OCI-LY1 (cell line): Measurements from ENCODE around the gene CTIF.

ENCODE experiments used
- H2AFZ ChIP-seq: fragments of 200-600 bp; sonication (generic), shearing (Covaris generic); 2 replicates; pipeline ENCODE4 v1.6.0; 2014; ENCODE audit warnings: antibody characterized with exemption, mild to moderate bottlenecking, low read length
- H3F3A ChIP-seq: fragments of 200-600 bp; sonication (generic), shearing (Covaris generic); 2 replicates; pipeline ENCODE4 v1.6.0; 2014; ENCODE audit warnings: mild to moderate bottlenecking, antibody characterized with exemption, low read length, moderate library complexity; ENCODE audit not compliant: insufficient read depth
- H3K27ac ChIP-seq: fragments of 200-600 bp; sonication (generic); 2 replicates; pipeline ENCODE4 v1.5.1; 2014; ENCODE audit warnings: low read length, mixed run types, mild to moderate bottlenecking, low read depth; ENCODE audit not compliant: poor library complexity, severe bottlenecking
- H3K27me3 ChIP-seq: fragments of 200-600 bp; sonication (generic); 2 replicates; pipeline ENCODE4 v1.6.0; 2014; ENCODE audit warnings: antibody characterized with exemption, mild to moderate bottlenecking, low read length, moderate library complexity; ENCODE audit not compliant: insufficient read depth
- H3K36me3 ChIP-seq: fragments of 200-600 bp; sonication (generic); 2 replicates; pipeline ENCODE4 v1.6.1; 2014; ENCODE audit warnings: mild to moderate bottlenecking, antibody characterized with exemption, low read length, moderate library complexity, mixed read lengths; ENCODE audit not compliant: insufficient read depth
- H3K4me1 ChIP-seq: fragments of 200-600 bp; sonication (generic); 2 replicates; pipeline ENCODE4 v1.5.1; 2014; ENCODE audit warnings: mild to moderate bottlenecking, low read length, moderate library complexity; ENCODE audit not compliant: insufficient read depth, severe bottlenecking
- H3K4me2 ChIP-seq: fragments of 200-600 bp; sonication (generic), shearing (Covaris generic); 2 replicates; pipeline ENCODE4 v1.6.1; 2014; ENCODE audit warnings: low read length
- H3K4me3 ChIP-seq: fragments of 200-600 bp; sonication (generic); 2 replicates; pipeline ENCODE4 v1.5.1; 2014; ENCODE audit warnings: low read length, low read depth, mild to moderate bottlenecking, mixed read lengths; ENCODE audit not compliant: poor library complexity, severe bottlenecking
- H3K79me2 ChIP-seq: fragments of 200-600 bp; shearing (Covaris generic); 2 replicates; pipeline ENCODE4 v1.6.1; 2016; ENCODE audit warnings: mixed run types, low read length, mixed read lengths; ENCODE audit not compliant: insufficient read depth
- H3K9ac ChIP-seq: fragments of 200-600 bp; sonication (generic), shearing (Covaris generic); 2 replicates; pipeline ENCODE4 v1.6.1; 2014; ENCODE audit warnings: mild to moderate bottlenecking, low read length, mixed read lengths
- H3K9me2 ChIP-seq: fragments of 200-600 bp; sonication (generic), shearing (Covaris generic); 2 replicates; pipeline ENCODE4 v1.6.1; 2014; ENCODE audit warnings: low read depth, mild to moderate bottlenecking, low read length, mixed read lengths
- H3K9me3 ChIP-seq: fragments of 200-600 bp; shearing (Covaris generic); 2 replicates; pipeline ENCODE4 v1.6.1; 2014; ENCODE audit warnings: low read length, mixed read lengths
- H4K20me1 ChIP-seq: fragments of 200-600 bp; sonication (generic), shearing (Covaris generic); 2 replicates; pipeline ENCODE4 v1.6.0; 2016; ENCODE audit warnings: mild to moderate bottlenecking, low read length; ENCODE audit not compliant: insufficient read depth
- CTCF ChIP-seq: fragments of 200-600 bp; sonication (generic), shearing (Covaris generic); IDR thresholded peaks from 2 replicates; pipeline ENCODE4 v1.5.1; 2017; ENCODE audit warnings: mild to moderate bottlenecking, antibody characterized with exemption, low read length, moderate library complexity, mixed read lengths
- EZH2 ChIP-seq: fragments of 200-600 bp; sonication (generic), shearing (Covaris generic); IDR thresholded peaks from 2 replicates; pipeline ENCODE4 v1.8.0; 2017; ENCODE audit warnings: borderline replicate concordance, mixed run types, mild to moderate bottlenecking, antibody characterized with exemption, low read length, moderate library complexity, mixed read lengths

The CTIF gene

GRCh38 chr18:48638896-48639771 is 100.3 kb downstream of the CTIF start:
- no peaks in the 10 kb centered on the region for H3K9me3 ChIP-seq
- no peaks in the 10 kb centered on the region for H4K20me1 ChIP-seq
- no peaks in the 10 kb centered on the region for H3F3A ChIP-seq
- H3K27me3 ChIP-seq, result peaks cover 8% of the 10 kb centered on the region; the same call in 1 of the 2 replicates
- no peak overlapping the region for H2AFZ ChIP-seq
- no peak overlapping the region for H3K4me3 ChIP-seq
- H3K27ac ChIP-seq, result no peak overlapping the region
- no peak overlapping the region for H3K4me2 ChIP-seq
- H3K36me3 ChIP-seq, result no peaks in the 10 kb centered on the region
- no peaks in the 10 kb centered on the region for H3K4me1 ChIP-seq
- no peaks in the 10 kb centered on the region for H3K9me2 ChIP-seq
- TF ChIP-seq CTCF, result no peak
- TF ChIP-seq EZH2, result no peak
- no peak overlapping the region for H3K9ac ChIP-seq
- H3K79me2 ChIP-seq, result no peaks in the 10 kb centered on the region

- Histone ChIP-seq H3K9me3 (no peaks in the 10 kb centered on the region), H3K79me2 (no peaks in the 10 kb centered on the region), H3K27ac (no peak overlapping the region), H3K4me2 (no peak overlapping the region), H3K4me1 (no peaks in the 10 kb centered on the region), H3K27me3 (peaks cover 8% of the 10 kb centered on the region; the same call in 1 of the 2 replicates), H3K36me3 (no peaks in the 10 kb centered on the region), H2AFZ (no peak overlapping the region), H3F3A (no peaks in the 10 kb centered on the region), H3K9me2 (no peaks in the 10 kb centered on the region), H4K20me1 (no peaks in the 10 kb centered on the region), H3K4me3 (no peak overlapping the region), H3K9ac (no peak overlapping the region)
- TF ChIP-seq EZH2, result no peak
- TF ChIP-seq CTCF, result peak; percentile 32; the same call in 1 of the 2 replicates
Measured at GRCh38 chr18:48639772-48640432, 101.1 kb downstream of the CTIF start.

GRCh38 chr18:48640566-48641270 is 101.9 kb downstream of the CTIF start:
- H3K27ac ChIP-seq, result no peak overlapping the region
- H3K36me3 ChIP-seq, result no peaks in the 10 kb centered on the region
- H2AFZ ChIP-seq, result no peak overlapping the region

More at GRCh38 chr18:48640566-48641270, 101.9 kb downstream of the CTIF start:
- H3K9ac ChIP-seq, result no peak overlapping the region
- H3K9me3 ChIP-seq, result no peaks in the 10 kb centered on the region
- no peaks in the 10 kb centered on the region for H3K79me2 ChIP-seq
- no peaks in the 10 kb centered on the region for H4K20me1 ChIP-seq
- H3K27me3 ChIP-seq, result peaks cover 8% of the 10 kb centered on the region
- H3K4me3 ChIP-seq, result no peak overlapping the region
- TF ChIP-seq CTCF (no peak), EZH2 (no peak)
- H3F3A ChIP-seq, result no peaks in the 10 kb centered on the region
- no peaks in the 10 kb centered on the region for H3K9me2 ChIP-seq
- no peaks in the 10 kb centered on the region for H3K4me1 ChIP-seq
- no peak overlapping the region for H3K4me2 ChIP-seq
